Coronary artery (tissue), 2 donors: ENCODE results near the gene GPBAR1.

Experiments used
- DNase-seq: peaks from one replicate; pipeline ENCODE4 v3.0.0-alpha.2; 2017; ENCODE audit warnings: low spot score
- H3K27ac ChIP-seq, 2 donors: fragments of 200-600 bp; sonication (generic); one replicate each; pipeline ENCODE4 v1.5.1; 2016 to 2019
- H3K4me3 ChIP-seq: fragments of 200-600 bp; sonication (generic); 2 replicates; pipeline ENCODE4 v1.5.1; 2016; ENCODE audit warnings: mild to moderate bottlenecking, moderate library complexity
- CTCF ChIP-seq: fragments of 200-600 bp; sonication (generic); IDR thresholded peaks from one replicate; pipeline ENCODE4 v1.5.1; 2019; ENCODE audit warnings: antibody characterized with exemption

The GPBAR1 gene

DNA sequence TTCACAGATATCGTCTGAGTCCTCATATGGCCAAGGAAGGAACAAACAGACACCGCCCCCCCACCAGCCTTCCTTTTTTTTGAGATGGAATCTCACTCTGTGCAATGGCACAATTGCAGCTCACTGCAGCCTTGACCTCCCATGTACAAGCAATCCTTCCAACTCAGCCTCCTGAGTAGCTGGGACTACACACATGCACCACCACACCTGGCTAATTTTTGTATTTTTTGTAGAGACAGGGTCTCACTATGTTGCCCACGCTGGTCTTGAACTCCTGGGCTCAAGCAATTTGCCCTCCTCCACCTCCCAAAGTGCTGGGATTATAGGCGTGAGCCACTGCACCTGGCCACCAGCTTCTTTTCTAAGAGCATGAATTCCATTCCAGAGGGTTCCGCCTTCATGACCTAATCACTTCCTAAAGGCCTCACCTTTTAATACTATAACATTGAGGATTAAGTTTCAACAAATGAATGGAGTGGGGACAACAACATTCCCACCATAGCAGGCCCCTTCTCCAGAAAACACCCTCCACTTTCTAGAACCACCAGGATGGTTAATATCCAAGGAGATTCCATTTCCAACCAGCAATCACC is 33.7 kb downstream of the GPBAR1 start:
- no peak overlapping the region for H3K4me3 ChIP-seq
- DNase-seq = no peak
- H3K27ac ChIP-seq = peak overlapping the region; percentile 8 to 79
- no peak for TF ChIP-seq CTCF

DNA sequence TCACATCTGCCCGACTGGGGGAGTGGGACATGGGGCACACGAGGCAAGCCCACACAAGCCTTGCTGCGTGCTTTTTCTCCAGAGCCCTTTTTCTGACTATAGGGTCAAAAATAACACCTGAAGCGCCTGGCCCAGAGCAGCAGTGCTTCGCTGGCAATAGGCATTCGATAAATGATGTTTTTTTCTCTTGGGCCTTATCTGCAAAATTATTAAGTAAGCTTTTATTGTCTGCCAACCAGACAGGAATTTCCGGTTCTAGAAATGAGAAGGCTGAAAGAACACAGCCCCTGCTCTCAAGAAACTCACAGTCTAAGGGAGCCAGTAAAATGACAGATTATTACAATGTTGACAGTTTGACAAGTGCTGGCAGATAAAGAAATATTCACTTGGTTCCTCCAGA is 34.2 kb downstream of the GPBAR1 start:
- Histone ChIP-seq H3K4me3 (no peak overlapping the region), H3K27ac (peak overlapping the region; percentile 8 to 79)
- no peak for TF ChIP-seq CTCF
- DNase-seq = no peak

GRCh38 chr2:218296200-218296599 is 35.4 kb downstream of the GPBAR1 start:
- TF ChIP-seq CTCF = no peak
- Histone ChIP-seq H3K4me3 (no peak overlapping the region), H3K27ac (peak overlapping the region; percentile 8 to 79)
- no peak for DNase-seq

DNA sequence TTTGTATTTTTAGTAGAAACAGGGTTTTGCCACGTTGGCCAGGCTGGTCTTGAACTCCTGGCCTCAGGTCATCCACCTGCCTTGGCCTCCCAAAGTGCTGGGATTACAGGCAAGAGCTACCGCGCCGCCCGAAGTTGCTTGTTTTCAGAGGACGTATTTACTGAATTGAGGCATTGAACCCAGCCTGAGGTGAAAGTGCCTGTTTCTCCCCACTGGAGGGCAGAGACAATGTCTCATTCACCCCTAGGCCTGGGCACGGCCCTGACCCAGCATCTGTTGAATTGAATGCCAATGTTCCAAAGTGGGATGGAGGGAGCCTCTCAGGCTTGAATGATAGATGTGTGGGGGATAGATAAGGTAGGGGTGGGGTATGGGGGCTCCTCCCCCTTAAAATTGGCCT is 36.0 kb downstream of the GPBAR1 start:
- DNase-seq = no peak

DNA sequence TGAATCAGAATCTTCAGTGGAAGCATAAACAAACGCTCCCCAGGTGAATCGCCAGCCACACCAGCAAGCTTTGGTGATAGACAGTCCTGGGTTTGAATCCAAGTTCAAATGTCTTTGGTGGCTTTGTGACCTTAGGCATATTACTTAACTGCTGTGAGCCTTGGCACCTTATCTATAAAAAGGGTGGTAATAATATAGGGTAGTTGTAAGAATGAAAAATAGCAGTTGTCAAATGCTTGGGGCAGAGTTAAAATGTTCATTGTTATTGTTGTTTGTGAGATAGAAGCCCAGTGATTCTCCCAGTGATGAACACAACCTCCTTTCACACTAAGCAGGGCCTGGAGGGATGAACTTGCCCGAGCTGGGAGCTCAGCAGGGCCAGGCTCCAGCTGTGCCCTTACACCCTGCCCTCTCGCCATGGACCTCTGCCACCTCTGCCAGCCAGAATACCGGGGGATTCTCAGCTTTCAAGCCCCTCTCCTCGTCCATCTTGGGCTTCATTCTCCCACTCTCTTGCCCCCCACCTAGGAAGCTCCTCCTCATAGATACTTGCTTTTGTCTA is 37.6 kb downstream of the GPBAR1 start:
- DNase-seq = no peak
- H3K4me3 ChIP-seq = no peak overlapping the region
- peak overlapping the region; percentile 20 to 68 for H3K27ac ChIP-seq
- TF ChIP-seq CTCF = no peak

More for the DNA sequence above, 36.0 kb downstream of the GPBAR1 start:
- no peak for TF ChIP-seq CTCF
- Histone ChIP-seq H3K27ac (peak overlapping the region; percentile 34 to 73), H3K4me3 (no peak overlapping the region)

DNA sequence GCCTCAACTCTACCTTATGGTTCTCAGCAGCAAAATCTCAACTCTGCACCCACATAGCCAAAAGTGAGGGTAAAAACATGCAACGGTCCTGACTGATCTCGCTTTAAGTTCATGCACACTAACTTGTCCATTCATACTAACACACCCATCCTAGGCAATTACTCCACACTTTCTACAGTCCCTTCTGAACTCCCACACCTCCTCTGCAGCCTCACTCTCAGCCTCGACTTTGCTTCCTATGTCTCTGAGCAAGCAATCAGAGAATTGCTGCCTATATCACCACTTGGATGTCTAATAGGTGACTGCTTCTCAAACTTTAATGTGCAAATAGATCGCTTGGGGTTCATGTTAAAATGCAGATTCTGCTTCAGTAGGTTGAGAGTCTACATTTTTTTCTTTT is 39.3 kb downstream of the GPBAR1 start:
- H3K4me3 ChIP-seq = no peak overlapping the region
- no peak overlapping the region for H3K27ac ChIP-seq
- DNase-seq = no peak
- no peak for TF ChIP-seq CTCF

DNA sequence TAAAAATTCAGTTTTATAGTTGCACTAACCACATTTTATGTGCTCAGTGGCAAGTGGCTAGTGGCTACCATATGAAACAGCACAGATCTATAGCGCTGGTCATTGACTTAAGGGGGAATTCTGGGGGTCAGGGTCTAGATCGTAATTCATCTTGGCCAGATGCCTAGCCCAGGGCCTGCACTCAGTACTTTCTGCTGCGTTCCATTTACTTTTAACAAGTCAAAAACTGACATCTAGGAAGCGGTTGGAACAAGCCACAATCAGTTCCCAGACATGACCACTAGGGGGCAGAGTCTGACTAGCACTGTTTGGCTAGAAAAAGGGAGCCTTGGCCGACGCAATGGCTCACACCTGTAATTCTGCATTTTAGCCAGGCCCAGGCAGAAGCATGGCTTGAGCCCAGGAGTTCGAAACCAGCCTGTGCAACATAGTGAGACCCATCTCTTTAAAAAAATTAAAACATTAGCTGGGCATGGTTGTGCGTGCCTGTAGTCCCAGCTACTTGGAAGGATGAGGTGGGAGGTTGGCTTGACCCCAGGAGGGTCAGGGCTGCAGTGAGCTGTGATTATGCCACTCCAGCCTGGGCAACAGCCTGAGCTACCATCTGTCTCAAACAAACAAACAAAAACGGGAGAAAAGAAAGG is 40.5 kb downstream of the GPBAR1 start:
- peak; percentile 96 for TF ChIP-seq CTCF
- H3K27ac ChIP-seq = no peak overlapping the region
- DNase-seq = peak; percentile 86
- H3K4me3 ChIP-seq = no peak overlapping the region
